ENCODE measurements around the gene FAM78A.

GRCh38 chr9:131227112-131227958, 49.0 kb downstream of the FAM78A start:
- no peak for TF ChIP-seq BACH2 (CRISPR knock-in tag; IDR thresholded peaks at IDR 0.05; ENCODE audit: borderline replicate concordance)
- no peak for TF ChIP-seq PPARA (CRISPR knock-in tag; IDR thresholded peaks at IDR 0.05; ENCODE audit: borderline replicate concordance)
- TF ChIP-seq ZNF565 (CRISPR knock-in tag; conservative IDR thresholded peaks at IDR 0.05; ENCODE audit: low read depth): no peak
- TF ChIP-seq PATZ1 (CRISPR knock-in tag; IDR thresholded peaks at IDR 0.05; ENCODE audit: borderline replicate concordance): no peak
- TF ChIP-seq RARB (CRISPR knock-in tag; IDR thresholded peaks at IDR 0.05): no peak
- no peak for TF ChIP-seq ZC3H10 (CRISPR knock-in tag; IDR thresholded peaks at IDR 0.05)
- TF ChIP-seq ZNF8 (CRISPR knock-in tag; IDR thresholded peaks at IDR 0.05): no peak
- TF ChIP-seq ZFP30 (CRISPR knock-in tag; IDR thresholded peaks at IDR 0.05): no peak
- TF ChIP-seq ARNTL (CRISPR knock-in tag; IDR thresholded peaks at IDR 0.05; ENCODE audit: borderline replicate concordance, low read depth): no peak
- no peak for TF ChIP-seq CREB5 (CRISPR knock-in tag; IDR thresholded peaks at IDR 0.05; ENCODE audit: low read depth)

Measured in SK-N-SH treated with all-trans-retinoic acid at 6 μM for 48 hours (cell line).